Stimulated activated CD4-positive, alpha-beta T cell treated with anti-CD3 and anti-CD28 coated beads, Interleukin-1b, Interleukin-23, amount 100 ng/mL, for 24 hours (primary cell): ENCODE results near the gene ZNF837.
"Not testable (repeated sequence)": the region's sequence is repeated elsewhere in the genome, so short reads cannot be mapped to it uniquely, and the experiment has no call there.

ENCODE experiments used
- DNase-seq, 4 experiments: peaks; one replicate each; pipeline ENCODE4 v3.0.0-alpha.2; 2020; ENCODE audit warnings: low read depth in 4 of 4, low spot score in 1 of 4

ZNF837 gene

GRCh38 chr19:58380662-58381459 is at the start of gene ZNF837:
Gene ZNF837, minus strand, starts transcription at chr19:58381030. Its CDS starts 11,698 bp downstream, at chr19:58369332.
- peak; percentile 86 to 96 (median 90) for DNase-seq

DNA sequence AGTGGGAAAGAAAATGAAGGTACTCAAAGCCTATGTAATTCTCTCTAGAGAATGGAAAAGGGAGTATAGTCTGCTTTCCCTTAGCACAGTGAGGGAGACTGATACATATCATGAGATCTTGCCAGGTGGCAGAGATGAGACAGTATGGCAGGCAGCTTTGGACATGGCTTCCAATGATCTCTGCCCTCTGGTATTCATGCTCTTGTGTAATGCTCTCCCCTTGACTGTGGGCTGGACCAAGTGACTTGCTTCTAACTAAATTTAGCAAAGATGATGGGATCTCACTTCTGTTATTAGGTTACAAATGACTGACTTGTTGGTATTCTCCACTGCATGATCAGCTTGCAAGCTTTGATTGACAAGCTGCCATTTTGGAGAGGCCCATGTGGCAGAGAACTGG is 48.9 kb upstream of the ZNF837 start:
- no peak for DNase-seq

GRCh38 chr19:58428617-58429016 is 47.8 kb upstream of the ZNF837 start:
- DNase-seq, result no peak

GRCh38 chr19:58417071-58417470 is 36.2 kb upstream of the ZNF837 start:
- no peak for DNase-seq

- no peak for DNase-seq
These were observed 35.8 kb upstream of the ZNF837 start for GRCh38 chr19:58416604-58417003.

- DNase-seq, result no peak
These were observed 28.4 kb upstream of the ZNF837 start for GRCh38 chr19:58409010-58409790.

DNA sequence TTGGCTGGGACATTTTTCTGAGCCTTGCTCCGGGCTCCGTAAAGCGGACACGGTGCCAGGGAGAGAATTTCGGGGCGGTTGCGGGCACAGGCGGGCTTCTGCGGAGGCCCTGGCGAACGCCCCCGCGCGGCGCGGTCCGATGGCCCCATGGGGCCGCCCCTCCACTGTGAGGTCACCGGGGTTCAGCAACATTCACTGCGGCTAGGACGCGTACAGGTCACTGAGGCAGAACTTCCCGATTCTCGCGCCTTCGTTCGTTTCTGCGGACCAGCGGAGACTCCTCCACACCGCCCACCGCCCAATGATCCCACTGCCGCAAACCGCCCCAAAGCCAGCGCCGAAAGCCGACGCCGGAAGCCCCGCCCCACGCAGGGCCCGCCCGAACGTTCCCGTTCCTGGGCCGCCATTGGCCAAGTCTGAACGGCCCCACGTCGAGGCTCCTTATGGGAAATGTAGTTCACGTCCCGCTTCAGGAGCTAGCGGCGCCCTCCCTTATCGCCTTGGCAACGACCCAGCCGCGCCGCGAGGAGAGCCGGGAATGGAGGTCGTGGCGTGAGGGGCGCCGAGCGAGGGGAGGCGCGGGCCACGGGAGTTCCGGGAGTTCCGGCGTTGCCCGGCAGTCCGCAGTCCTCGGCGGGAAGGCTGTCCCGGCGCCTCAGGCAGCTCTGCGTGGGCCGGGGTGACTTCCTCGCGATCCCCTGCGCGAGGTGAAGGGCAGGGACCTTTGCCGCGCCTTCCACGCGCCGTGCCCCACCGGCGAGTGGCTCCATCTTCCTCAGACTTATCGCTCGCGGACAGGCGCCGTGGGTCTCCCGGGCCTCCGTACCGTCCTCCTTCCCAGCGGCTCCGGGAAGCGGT is 27.6 kb upstream of the ZNF837 start, which contains the start of gene ZNF584:
ZNF584 (plus strand) TSS at position 498 of the 858 bp plus-strand sequence. CDS start 499 bp downstream, outside the sequence.
- DNase-seq, result peak; percentile 82 to 96 (median 90)

DNA sequence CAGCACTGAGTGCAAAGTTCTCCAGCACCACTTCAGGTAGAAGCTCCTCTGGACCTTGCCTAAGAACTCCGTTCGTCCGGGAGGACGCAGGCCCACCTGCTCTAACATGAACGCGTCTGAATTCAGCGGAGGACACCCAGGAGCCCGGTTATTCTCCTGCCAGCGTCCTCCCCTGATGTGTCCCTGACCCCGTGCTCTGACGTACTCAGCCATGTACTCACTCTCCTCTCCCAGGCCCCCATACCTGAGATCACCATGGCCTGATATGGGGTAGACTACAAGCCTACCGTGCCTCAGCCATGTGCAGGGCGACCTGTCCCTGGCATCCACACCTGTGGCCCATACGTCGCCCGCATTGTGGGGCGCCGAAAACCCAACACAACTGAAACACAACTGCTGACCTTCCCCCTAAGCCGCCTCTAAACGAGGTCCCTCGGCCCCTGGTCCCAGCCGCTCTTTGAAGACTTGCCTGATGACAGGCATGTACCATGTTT is 26.9 kb upstream of the ZNF837 start:
- DNase-seq, result no peak

DNA sequence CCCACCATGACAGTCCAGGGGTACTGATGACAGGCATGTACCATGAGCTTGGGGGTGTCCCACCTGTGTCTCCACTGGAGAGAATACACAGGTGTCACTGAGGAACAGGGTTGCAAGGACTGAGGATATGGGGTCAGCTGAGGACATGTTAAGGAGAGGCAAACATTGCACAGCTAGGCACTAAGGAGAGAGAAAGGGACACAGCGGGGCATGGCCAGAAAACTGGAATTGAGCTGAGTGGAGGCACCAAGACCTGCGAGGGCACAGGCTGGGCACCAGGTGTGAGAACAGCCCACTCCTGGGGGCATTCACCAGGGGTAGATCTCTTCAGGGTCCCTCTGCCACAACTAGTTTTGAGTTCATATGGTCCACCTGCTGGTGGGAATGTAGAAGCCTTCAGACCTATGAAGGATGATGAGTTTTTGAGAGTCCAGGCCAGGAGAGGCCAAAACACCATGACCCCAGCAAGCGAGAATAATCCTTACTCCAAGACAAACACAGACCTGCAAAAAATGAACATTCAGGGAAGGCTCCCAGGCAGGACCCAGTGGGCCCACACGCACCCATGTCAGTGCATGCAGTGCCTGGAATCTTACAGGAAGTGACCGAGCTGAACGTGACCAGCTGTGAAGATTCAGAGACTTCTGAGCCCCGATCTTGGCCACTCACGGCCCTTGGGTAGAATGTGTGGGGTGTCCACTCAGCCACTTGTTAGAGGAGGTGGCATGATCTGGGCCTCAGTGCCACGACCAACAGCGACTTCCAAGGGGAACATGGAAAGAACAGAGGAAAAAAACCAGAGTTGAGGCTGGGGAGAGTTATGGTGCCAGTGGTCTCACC is 26.2 kb upstream of the ZNF837 start:
- DNase-seq, result no peak

DNA sequence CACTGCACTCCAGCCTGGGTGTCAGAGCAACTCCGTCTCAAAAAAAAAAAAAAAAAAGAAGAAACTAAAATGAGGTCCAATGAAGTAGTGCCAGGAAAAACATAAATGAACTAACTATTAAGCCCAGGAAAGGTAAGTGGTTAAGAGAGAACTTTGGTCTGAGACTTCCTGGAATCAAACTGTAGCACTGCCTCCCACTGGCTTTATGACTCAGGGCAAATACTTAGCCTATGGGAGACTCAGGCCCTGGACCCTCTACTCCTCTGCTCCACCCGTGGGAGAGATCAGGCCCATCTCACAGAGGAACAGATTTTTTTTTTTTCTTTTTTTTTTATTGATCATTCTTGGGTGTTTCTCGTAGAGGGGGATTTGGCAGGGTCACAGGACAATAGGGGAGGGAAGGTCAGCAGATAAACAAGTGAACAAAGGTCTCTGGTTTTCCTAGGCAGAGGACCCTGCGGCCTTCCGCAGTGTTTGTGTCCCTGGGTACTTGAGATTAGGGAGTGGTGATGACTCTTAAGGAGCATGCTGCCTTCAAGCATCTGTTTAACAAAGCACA is 23.2 kb upstream of the ZNF837 start:
- not testable (repeated sequence) for DNase-seq

- no peak for DNase-seq
These were observed 21.1 kb upstream of the ZNF837 start for GRCh38 chr19:58401840-58402421.

DNA sequence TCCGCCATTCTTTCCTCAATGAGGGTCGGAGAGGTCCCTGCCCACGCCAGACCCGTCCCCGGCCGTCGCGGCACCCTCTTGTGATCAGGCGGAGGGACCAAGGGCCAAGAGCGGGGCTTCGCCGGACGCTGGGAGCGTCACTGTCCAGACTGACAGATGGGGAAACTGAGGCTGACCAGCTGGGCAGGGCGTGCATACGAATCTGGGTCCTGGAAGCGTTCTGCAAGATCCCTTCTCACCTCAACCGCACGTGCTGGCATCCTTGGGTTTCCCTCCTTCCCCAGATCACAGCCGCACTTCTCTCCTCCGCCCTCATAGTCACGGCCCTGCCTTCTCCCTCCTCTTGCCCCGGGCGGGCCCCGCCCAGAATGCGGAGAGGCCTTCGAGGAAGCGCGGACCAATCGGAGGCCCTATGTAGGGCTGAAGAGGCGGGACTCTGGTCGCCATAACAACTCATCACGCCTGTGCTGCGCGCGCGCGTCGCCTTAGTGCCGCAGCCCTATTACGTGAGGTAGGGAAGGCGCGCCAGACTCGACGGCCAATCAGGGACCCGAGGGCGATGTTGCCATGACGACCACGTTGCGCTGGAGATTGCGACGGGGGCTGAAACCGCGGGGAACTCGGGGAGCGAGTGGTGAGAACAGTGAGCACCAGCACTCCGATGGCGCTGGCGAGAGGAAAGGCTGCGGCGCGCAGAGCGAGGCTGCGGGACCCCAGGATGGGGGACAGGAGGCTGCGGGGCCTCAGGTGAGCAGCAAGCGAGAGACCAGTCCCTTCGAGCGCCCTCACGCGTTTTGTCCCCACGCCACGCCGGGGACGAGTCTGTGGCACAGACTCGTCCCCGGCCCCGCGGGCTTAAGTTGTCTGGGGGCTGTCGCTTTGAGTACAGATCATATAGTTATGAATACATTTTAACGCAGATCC is 20.3 kb upstream of the ZNF837 start:
- DNase-seq, result peak; percentile 97 to 100 (median 99)

GRCh38 chr19:58400316-58400915 is 19.6 kb upstream of the ZNF837 start:
- DNase-seq, result no peak

DNA sequence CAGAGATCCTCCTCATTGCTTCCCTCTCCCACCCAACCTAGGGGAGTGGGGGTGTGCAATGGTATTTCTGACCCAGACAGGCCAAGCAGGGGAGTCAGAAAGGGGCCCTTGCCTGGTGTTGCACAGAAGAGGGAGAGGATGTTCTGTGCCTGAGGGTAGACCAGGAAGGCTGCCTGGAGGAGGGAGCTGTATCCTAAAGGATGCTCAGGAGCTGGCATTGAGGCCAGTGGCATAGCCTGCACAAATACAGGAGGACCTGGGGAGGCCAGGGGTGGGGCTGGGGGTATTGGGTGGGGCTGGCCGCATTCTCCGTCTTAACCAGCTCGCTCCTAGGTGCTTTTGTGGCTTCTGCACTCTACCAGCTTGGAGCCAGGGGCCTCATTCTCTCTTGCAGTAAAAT is 19.1 kb upstream of the ZNF837 start:
- DNase-seq, result no peak

DNA sequence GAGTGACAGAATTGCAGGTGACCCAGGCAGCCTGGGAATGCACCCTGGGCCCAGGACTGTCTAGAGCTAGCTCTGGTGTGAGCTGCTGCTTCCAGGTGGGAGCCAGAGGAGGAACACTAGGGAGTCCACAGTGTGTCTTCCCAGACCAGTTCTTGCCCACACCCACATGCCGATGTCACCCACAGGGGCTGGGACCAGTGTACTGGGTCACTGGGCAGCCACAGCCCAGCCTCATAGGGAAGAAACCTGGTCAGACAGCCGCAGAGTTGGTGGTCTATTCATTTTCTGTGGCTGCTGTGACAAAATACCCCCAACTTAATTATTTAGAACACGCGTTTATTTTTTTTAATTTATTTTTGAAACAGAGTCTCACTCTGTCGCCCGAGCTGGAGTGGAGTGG is 17.7 kb upstream of the ZNF837 start:
- no peak for DNase-seq

- DNase-seq, result no peak
These were observed 17.3 kb upstream of the ZNF837 start for GRCh38 chr19:58398087-58398486.

DNA sequence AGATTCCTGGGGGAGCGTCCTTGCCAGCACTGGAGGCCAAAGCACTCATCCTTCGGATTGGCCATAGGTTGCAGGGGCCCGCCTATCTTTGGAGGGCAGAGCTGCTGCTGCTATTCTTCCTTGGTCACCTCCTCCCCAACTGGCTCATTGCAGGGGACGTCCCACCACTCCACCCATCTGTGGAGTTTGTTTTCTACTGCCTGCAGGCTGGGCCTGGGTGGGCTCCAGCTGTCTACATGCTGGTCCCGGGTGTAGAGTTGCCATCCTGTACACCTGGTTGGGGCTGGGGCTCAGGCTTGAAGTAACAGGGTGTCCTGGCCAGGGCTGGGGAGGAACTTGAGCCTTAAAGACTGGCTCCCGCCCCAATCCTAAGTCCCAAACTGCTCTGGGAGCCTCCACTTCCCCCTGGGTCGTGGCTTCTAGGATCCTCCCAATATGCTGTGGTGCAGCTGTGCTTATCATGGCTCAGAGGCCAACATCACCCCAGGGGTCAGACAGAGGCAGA is 16.8 kb upstream of the ZNF837 start:
- DNase-seq, result no peak
